AG09319 (cell line): ENCODE results near the gene OR1S2.

Experiments used
- DNase-seq: peaks from one replicate; pipeline ENCODE4 v3.0.0-alpha.2; 2010; ENCODE audit warnings: low read depth; ENCODE audit errors: extremely low read depth
- TF ChIP-seq, protein P1 (sequence below): IDR thresholded peaks from 2 replicates; pipeline ENCODE4 v1.5.1; 2011; ENCODE audit warnings: low read depth, mild to moderate bottlenecking, inconsistent platforms, low read length, moderate library complexity

Gene OR1S2

DNA sequence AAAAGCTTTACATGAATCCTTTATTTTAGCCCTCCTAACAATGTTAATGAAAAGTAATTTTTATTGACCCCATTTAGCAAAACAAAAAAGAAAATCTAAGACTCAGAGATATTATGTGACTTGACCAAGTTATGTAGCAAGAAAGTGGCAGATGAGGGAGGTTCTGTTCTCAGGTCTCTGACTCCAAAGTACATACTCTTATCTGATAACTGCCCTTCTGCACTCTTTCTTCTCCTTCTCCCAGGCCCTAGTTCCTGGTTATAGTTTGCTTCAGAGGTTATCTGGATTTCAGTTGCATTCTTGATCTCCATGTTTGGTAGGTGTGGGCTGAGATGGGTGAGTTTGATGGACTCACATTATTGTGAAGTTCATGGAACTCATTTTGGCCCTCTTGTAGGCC lies 10.6 kb downstream of the OR1S2 start:
- DNase-seq: no peak
- TF ChIP-seq, protein P1, sequence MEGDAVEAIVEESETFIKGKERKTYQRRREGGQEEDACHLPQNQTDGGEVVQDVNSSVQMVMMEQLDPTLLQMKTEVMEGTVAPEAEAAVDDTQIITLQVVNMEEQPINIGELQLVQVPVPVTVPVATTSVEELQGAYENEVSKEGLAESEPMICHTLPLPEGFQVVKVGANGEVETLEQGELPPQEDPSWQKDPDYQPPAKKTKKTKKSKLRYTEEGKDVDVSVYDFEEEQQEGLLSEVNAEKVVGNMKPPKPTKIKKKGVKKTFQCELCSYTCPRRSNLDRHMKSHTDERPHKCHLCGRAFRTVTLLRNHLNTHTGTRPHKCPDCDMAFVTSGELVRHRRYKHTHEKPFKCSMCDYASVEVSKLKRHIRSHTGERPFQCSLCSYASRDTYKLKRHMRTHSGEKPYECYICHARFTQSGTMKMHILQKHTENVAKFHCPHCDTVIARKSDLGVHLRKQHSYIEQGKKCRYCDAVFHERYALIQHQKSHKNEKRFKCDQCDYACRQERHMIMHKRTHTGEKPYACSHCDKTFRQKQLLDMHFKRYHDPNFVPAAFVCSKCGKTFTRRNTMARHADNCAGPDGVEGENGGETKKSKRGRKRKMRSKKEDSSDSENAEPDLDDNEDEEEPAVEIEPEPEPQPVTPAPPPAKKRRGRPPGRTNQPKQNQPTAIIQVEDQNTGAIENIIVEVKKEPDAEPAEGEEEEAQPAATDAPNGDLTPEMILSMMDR: no peak

DNA sequence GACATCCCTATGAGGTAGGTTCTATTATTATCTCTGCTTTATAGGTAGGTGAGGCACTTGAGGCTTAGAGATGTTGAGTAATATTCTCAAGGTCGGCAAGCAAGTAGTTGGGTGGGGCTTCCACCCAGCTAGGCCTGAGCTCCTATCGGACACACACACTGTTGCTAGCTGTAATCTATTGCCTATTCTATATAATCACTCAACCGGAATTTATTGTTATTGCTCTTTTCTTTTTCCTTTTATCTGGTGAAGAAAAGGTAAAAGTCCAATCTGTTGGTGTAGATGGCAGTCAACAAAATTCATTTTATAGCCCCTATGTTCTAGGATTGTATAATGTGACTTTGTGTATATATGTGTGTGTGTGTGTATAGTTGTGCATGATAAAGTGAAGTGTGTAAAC lies 11.7 kb downstream of the OR1S2 start:
- TF ChIP-seq, protein P1: no peak
- no peak for DNase-seq

GRCh38 chr11:58188770-58189169 lies 15.2 kb downstream of the OR1S2 start, which contains the start of gene OR9Q2:
TSS of gene OR9Q2 (plus strand) at chr11:58189070. CDS start at chr11:58190491, 1,421 bp downstream.
- no peak for DNase-seq
- TF ChIP-seq, protein P1: no peak

- no peak for DNase-seq
- TF ChIP-seq, protein P1: no peak
Measured at GRCh38 chr11:58186938-58187337, 17.0 kb downstream of the OR1S2 start.

DNA sequence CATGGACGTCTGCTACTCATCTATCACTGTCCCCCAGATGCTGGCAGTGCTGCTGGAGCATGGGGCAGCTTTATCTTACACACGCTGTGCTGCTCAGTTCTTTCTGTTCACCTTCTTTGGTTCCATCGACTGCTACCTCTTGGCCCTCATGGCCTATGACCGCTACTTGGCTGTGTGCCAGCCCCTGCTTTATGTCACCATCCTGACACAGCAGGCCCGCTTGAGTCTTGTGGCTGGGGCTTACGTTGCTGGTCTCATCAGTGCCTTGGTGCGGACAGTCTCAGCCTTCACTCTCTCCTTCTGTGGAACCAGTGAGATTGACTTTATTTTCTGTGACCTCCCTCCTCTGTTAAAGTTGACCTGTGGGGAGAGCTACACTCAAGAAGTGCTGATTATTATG lies 24.3 kb downstream of the OR1S2 start:
- no peak for DNase-seq
- TF ChIP-seq, protein P1: no peak

GRCh38 chr11:58178444-58178843 lies 25.5 kb downstream of the OR1S2 start:
- DNase-seq: no peak
- TF ChIP-seq, protein P1: no peak

- no peak for DNase-seq
- TF ChIP-seq, protein P1: no peak
Measured at GRCh38 chr11:58177409-58178054, 26.4 kb downstream of the OR1S2 start.
